HG02571 (cell line): ENCODE results near the gene NKTR.
"Not testable (repeated sequence)": the region's sequence is repeated elsewhere in the genome, so short reads cannot be mapped to it uniquely, and the experiment has no call there.

Experiments used
- ATAC-seq: cut with Tn5 transposase; IDR thresholded peaks from one replicate; pipeline ENCODE4 v1.9.1; 2021; ENCODE audit warnings: mild to moderate bottlenecking, moderate library complexity; ENCODE audit not compliant: unreplicated experiment

Gene NKTR

DNA sequence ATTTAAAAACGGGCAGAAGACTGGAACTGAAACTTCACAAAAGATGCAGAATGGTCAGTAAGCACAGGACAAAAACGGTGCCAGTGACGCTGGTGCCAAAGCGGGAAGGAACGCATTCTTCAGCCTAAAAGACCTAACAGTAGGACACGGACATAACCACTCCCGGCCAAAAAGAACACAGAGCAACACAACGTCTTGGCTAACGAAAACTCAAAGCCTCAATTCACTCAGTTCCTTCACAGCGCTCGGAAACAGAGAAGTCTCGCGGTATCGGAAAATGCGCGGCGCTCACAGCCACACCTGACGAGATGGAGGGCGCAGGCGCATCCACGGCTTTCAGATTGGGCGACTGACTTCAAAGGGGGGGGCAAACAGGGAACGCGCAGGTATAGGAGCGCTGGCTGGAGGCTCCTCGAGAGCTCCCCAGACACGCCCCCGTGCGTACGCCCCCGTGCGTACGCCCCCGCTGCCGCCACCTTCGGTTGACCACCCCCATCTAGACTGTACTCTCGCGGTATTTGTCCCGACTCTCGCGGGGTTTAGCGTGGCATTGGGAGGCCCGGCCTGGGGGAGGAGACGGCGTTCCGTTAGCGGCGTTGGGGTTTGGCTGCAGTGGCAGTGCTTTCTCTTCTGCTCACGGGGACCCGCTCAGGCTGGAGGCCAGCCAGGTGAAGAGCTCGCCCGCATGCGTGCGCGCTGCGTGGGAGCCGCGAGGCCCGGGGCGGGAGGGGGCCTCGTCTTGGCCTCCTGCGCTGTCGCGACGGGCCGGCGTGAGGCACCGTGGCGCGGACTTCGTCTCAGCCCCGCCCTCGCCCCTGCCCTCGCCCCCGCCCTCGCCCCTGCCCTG is at the start of gene NKTR:
NKTR (plus strand) TSS at position 576 of the 847 bp plus-strand sequence. CDS start 321 bp downstream, outside the sequence.
- peak; percentile 88 for ATAC-seq

DNA sequence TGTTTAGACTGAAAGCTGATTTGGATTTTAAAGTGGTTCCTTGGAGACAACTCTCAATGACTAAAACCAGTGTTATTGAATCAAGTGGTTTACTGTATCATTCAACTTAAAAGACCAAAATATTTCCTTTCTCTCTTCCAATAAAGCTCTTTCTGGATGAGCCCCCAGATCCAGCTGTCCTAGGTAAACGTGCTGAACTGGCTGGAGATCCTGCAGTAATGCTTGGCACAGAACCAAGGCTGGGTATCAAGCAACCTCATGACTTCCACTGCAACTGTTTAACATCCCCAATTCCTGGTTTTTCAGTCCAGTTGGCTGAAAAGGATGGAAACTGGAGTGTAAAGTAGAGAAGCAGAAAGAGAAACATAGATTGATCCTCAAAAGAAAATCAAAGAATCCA is 47.7 kb upstream of the NKTR start:
- no peak for ATAC-seq

DNA sequence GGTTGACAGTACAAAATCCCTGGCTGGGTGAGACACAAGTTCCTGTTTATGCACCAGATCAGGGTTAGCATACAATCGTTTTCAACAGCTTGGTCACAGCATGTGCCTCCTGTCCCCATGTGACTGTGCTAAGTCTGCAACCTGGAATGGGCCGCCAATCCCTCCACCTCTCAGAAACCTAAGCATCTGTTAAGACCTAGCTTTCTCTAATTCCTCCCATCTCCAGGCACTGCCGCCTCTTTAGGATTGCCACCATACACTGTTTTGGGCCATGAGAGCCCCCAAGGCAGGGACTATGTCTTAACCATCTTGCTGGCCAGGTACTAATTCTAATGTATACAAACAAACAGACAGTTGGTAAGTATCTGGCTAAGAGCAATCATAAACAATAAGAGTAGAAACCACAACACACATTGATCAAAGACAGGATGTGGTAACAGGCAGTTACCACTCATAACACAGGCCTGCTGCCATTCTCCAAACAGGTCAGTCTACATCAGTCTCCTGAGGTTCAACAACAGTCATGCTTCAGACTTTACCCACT is 44.3 kb upstream of the NKTR start:
- ATAC-seq = no peak

DNA sequence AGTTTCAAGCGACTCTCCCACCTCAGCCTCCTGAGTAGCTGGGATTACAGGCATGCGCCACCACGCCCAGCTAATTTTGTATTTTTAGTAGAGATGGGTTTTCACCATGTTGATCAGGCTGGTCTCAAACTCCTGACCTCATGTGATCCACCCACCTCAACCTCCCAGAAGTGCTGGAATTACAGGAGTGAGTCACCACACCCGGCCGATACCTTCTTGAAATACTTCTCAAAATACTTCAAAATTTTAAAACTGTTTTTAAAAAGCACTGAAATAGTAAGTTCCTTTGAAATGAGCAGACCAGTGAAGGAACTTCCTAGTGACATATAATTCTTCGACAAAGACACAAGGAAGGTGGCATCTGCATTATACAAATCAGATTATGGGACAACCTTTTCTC is 43.7 kb upstream of the NKTR start:
- ATAC-seq = not testable (repeated sequence)

DNA sequence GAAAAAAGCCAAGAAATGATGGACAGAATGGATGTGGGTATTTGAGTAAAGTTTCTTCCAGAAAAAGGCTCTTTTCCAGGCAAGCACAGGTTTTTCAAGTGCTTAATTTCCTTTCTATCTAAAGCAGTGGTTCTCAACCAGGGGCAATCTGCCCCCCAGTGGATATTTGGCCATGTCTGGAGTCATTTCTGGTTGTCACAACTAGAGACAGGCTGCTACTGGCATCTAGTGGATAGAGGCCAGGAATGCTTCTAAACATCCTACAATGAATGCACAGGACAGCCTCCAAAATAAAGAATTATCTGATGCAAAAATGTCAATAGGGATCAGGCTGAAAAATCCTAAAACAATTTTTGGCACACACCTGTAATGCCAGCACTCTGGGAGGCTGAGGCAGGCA is 42.6 kb upstream of the NKTR start:
- ATAC-seq = no peak

DNA sequence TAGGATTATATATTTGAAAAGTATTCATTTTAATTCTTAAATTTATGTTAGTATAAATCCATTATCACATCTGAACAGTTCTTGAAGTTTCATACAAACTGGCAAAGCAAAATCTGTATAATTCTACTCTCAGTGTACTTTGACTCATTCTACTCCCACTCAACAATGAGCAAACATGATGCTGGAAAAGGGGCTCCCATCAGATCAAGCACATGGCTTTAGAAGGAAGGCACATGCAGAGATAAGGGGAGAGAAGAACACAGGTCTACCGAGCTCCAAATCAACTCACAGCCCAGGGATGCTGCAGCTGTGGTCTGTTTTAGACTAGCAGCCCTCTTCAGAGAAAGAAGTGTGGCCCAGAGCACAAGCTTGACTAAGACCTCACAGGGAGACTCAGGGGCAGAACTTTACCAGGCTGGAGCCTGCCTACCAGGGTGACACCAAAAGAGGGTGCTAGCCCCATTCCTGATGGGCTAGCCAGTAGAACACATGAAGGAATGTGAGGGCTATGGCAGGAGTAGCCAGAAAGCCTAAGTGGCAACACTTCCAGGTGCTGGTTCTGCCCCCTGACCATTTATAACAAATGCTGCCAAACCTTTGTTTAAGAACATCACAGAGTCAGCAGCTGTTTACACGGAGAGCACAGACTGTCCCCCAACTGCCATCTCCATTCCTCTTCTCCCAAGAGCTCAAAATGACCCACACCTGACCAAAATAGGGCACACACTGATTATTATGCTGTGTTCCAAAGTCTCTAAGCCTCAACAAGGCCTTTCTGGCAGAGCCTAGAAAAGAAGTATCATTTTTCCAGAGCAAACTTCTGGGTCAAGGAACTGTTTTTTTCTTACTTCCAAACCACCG is 38.2 kb upstream of the NKTR start:
- ATAC-seq = no peak

DNA sequence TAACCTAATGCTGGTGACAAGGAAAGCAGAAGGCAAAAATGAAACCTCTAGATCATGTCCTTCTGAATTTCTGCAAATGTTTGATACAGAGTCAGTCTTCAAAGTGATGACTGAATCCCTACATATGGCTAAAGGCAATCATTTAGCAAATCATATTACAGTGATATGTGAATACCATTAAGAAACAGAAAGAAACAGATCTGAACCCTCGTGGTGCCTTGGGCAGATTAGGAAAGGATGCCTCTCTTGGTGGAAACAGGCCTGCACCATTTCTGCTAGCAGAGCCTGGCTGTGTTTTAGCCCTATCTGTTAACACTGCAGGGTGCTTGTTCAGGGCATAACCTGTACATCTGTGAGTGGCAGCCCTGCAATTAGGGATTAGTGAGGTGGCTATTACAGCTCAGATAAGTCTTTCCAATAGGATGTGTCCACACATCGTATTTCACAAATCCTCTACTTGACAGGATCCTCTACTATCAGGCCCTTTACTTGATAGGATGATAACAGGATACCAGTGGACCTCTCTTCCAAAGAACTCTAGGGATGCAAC is 30.8 kb upstream of the NKTR start:
- ATAC-seq = no peak

DNA sequence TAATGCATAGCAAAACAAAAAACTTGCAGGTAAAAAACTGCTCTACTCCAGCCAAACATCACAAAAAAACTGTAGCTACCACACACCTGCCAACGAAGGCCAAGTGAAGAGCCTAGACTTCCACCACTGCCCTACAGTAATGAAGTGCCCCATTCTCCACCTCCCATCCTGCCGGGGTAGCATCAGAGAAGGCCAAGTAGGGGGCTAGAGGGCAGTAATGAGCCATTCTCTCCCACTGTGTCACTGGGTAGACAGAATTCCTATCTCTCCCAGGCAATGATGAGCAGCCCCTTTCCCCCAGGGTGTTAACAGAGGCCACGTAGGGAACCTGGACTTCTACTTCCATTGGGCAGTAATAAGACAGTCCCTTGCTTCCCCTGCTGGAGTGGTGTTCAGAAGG is 28.2 kb upstream of the NKTR start:
- no peak for ATAC-seq

DNA sequence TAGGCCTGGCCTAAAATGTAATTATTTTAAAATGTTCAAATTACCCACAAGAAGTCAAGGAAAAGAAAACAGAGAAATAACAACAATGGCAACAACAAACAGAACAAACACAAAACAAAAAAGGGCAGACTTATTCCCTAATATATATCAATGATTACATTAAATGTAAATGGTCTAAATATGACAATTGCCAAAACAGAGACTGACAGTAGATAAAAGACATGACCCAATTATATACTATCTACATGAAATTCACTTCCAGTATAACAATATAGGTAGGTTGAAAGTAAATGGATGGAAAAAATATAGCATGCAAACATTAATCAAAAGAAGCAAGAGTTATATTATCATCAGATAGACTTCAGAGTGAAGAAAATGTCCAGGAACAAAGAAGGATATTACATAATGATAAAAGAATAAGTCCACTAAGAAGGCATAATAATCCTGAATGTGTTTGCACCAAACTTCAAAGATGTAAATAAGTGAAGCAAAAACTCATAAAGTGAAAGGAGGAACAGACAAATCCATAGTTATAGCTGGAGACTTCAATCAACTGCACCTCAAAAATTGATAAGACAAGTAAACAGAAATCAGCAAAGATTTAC is 25.2 kb upstream of the NKTR start:
- no peak for ATAC-seq

DNA sequence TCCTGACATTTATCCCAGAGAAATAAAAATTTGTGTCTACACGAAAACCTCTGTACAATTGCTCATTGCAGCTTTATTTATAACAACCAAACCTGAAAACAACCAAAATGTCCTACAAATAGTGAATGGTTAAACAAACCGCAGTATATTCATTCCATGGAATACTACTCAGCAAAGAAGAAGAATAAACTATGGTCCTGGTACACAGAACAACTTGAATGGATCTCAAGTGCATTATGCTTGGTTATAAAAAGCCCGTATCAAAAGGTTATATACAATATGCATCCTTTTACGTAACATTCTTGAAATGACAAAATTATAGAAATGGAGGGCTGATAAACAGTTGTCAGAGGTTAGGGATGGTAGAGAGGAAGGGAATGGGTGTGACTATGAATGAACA is 22.4 kb upstream of the NKTR start:
- ATAC-seq = no peak

DNA sequence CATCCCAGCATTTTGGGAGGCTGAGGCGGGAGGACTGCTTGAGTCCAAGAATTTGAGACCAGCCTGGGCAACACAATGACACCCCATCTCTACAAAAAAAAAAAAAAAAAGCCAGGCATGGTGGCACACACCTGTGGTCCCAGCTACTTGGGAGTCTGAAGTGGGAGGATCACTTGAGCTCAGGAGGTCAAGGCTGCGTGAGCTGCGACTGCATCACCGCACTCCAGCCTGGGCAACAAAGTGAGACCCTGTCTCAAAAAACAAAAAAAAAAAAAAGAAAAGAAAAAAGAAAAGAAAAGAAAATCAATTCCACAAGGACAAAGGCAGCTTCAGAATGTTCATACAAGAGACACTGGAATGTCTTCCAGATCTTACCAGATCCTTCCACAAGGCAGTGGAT is 21.1 kb upstream of the NKTR start:
- not testable (repeated sequence) for ATAC-seq

DNA sequence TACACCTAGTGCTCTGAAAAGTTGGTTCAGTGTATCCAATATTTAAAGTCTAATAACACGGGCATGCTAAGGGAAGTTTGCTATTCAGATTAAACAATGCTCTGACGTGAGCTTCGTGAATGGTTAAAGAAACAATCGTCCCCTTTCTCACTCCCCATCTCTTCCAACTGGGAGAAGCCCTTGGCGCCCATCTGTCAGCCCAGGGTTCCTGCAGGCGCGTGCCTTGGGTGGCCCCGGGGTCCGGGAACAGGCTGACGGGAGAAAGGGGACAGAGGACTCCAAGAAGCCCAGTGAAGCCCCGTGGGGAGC is 19.1 kb upstream of the NKTR start:
- ATAC-seq = no peak

DNA sequence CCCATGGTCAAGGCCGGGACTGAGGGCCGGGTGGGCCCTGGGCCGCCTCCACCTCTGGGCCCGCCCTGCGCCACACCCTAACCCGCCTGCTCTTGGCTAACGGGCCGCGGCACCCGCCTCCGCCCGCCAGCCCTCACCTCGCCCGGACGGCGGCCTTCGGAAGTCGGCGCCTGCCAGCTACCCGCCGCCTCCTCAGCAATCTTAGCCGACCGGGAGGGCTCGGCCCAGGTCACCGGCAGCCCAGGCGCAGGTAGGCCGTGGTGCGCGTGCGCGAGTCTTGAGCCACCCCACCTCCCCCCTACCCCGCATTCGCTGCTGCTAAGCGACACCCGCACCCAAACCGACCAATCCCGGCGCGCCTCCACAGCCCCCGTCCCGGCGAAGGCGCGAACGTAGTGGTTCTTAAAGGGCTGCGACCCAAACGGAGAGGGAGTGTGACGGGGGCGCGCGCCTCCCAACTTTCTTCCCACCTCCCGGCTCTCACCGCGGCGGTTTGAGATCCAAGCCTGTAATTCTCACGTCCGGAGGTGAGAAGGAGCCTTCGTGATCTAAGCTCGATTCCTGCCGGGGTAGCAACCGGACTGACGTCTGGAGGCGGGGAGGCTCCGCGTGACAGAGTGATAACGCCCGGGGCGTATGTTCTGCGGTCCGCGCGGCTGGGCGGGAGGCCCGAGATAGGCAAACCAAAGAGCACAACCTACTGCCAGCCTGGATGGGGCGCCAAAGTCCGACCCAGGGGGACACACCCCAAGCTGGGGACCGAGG is 18.6 kb upstream of the NKTR start, which contains the start of gene SEC22C:
SEC22C (minus strand) TSS at position 259 of the 765 bp plus-strand sequence. CDS start 12,921 bp downstream, outside the sequence.
- ATAC-seq = peak; percentile 92

DNA sequence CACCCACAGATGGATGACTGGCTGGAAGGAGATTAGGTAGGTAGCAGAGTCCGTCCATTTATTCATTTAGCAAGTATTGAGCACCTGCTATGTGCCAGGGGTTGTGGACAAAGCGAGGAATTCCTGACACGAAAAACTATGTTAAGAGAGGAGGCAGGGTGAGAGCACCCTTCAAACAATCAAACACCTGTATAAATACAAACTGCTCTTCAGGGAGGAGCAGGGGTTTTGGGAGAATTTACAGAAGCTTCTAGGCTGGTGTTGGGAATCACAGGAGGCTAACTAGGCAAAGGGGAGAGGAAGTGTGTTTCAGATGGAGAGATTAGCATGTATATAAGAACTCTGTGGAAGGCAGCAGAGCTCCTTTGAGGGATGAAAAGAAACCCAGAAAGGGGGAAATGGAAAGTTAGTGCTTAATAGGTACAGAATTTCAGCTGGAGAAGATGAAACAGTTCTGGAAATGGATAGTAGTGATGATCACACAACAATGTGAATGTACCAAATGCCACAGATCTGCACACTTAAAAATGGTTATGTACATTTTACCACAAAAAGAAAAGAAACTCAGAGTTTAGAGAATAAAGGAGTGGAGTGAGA is 17.9 kb upstream of the NKTR start:
- ATAC-seq = no peak

DNA sequence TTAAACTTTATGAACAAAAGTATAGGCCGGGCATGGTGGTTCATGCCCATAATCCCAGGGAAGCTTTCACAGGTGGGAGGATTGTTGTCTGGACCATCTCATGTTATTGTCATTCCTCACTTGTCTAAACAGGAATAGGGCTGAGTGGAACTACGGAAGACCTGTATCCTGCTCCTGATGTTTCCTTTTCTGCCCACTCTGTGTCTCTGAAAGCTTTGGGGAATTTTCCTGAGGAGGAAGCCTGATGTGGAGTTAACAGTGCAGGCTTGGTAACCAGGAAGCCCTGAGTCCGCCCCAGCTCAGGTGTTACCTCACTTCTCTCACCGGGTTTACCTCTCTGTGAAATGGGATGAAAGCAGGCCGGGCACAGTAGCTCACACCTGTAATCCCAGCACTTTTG is 11.9 kb upstream of the NKTR start:
- no peak for ATAC-seq

DNA sequence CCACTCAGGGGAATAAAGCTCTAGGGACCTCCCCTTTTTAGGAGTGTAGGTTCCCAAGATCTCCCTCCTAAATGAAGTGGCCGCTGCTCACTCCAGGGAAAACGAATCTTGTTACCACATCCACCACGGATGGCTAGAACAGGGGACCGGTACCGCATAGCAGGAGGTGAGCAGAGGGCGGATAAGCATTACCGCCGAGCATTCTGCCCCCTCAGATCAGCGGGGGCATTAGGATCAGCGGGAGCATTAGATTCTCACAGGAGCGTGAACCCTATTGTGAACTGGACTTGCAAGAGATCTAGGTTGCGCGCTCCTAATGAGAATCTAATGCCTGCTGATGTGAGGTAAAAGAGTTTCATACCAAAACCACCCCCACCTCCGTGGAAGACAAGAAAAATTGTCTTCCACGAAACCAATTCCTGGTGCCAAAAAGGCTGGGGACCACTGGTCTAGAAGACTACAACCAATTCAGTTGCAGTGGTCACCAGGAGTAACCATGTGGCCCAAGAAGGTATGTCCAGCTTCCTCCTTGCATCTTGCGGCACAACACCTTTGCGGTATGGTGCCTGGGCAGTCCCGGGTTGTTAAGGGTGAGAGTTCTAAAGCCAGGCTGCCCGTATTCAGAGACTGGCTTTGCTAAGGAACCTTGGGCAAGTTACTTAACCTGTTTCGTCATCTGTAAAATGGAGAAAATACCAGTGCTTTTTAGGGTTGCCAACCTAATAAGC is 10.9 kb upstream of the NKTR start:
- no peak for ATAC-seq

DNA sequence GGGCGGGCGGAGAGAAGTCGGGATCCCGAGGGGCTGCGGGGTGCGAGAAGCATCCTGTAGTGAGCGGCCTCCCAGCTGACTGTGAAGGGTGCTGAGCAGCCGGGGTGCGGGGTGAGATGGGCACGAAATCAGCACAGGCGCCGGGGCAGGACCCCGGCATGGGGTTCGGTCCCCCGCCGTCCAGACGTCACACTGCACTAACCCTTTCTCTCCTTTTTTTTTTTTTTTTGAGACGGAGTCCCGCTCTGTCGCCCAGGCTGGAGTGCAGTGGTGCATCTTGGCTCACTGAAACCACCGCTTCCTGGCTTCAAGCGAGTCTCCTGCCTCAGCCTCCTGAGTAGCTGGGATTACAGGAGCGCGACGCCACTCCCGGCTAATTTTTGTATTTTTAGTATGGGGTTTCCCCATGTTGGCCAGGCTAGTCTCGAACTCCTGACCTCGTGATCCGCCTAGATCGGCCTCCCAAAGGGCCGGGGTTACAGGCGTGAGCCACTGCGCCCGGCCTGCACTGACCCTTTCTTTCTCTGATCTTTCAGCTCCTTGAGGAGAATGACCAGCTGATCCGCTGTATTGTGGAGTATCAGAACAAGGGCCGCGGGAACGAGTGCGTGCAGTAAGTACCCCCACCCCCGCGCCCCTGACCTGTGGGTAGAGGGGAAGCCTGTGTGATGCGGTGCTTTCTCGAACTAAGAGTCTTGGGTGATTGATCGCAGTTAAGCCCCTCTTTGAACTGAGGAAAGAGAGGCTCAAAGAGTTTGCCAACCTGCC is 9.3 kb upstream of the NKTR start:
- no peak for ATAC-seq

DNA sequence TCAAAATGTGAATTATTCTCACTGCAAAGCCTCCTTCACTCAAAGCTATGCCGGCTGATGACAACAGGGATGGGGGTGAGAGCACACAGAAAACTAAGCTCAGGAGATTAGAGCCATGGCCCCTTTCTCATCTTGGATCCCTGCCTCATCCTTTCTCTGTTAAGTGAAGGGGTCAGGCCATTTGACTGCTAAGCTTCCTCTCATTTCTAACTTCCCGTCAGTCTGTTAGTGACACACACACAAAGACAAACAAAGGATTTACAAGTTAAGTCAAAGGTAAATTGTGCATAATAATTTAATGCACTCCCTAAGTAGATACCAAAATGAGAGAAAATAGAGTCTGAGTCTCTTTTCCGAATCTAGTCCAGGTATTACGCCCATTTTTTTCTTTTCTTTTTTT is 8.7 kb upstream of the NKTR start:
- no peak for ATAC-seq

DNA sequence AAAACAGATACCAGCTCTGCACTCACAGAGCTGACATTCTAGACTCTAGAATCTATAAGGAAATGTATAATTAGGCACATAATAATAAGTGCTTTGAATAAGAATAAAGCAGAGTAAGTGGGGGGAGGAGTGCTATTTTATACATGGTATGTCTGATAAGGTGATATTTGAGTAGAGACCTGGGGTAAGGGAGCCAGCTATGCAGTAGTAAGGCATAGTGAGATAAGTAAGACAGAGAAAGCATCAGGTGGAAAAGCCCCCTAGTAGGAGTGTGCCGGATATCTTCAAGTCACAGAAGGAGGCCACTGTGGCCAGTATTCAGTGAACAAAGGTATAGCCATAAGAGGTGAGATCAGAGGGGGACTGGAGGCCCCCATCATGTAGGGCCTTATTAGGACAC is 6.9 kb upstream of the NKTR start:
- ATAC-seq = no peak
